T-helper 1 cell (primary cell): ENCODE data around the gene YY1AP1.
A peak's percentile ranks its signal among the peaks of the same experiment; 100 is the strongest.
"Not testable (repeated sequence)": the region's sequence is repeated elsewhere in the genome, so short reads cannot be mapped to it uniquely, and the experiment has no call there.

Experiments used
- DNase-seq, 5 donors: peaks; one replicate each; pipeline ENCODE4 v3.0.0-alpha.2; 2012 to 2020

Gene YY1AP1

GRCh38 chr1:155643230-155643629 lies 45.3 kb downstream of the YY1AP1 start:
- DNase-seq, result no peak

DNA sequence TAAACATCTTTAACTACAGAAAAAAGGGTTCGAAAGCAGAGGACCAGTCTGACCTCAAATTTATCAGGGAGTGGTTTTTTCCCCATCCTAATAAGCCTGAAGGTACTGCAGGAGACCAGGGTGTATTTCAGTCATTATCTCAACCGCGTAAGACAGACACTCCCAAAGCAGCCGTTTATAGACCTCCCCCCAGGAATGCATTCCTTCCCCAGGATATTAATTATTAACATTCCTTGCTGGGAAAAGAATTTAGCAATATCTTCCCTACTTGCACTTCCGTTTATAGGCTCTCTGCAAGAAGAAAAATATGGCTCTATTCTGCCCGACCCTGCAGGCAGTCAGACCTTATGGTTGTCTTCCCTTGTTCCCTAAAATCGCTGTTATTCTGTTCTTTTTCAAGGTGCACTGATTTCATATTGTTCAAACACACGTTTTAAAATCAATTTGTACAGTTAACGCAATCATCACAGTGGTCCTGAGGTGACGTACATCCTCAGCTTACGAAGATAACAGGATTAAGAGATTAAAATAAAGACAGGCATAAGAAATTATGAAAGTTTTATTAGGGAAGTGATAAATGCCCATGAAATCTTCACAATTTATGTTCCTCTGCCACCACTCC lies 45.9 kb downstream of the YY1AP1 start:
- DNase-seq, result not testable (repeated sequence)

- no peak for DNase-seq
These were observed 48.2 kb downstream of the YY1AP1 start for GRCh38 chr1:155640367-155640766.

- DNase-seq, result no peak
These were observed 52.0 kb downstream of the YY1AP1 start for GRCh38 chr1:155636397-155637153.

DNA sequence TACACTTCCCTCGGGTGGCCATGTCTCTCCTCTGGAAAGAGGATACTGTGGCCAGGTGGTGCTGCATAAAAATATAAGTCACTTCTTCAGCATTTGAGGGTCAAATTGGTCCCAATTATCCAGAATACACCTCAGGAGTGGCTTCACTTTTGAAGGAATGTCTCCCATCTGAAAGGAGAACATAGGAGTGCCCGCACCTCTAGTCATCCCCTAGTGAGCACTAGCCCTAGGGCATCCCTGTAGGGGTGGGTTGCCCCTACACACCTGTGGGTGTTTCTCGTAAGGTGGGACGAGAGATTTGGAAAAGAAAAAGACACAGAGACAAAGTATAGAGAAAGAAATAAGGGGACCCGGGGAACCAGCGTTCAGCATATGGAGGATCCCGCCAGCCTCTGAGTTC lies 62.1 kb downstream of the YY1AP1 start:
- not testable (repeated sequence) for DNase-seq

DNA sequence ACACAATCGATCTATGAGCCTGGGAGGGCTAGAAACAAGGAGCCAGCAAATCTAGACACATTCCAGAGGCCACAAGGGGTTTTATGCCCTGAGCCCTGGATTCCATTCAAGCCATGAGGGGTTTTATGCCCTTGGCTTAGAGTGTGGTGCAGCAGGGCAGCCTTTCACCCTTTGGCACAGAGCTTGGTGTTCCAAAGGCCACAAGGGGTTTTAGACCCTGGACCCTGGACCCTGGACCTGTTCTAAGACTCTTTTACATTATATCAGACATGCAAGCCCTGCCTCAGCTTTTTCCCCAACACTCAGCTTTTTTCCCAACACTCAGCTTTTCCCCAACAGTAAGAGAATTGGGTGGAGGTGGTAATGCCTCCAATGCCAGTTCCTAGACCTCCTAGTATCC lies 65.2 kb downstream of the YY1AP1 start:
- DNase-seq, result no peak

DNA sequence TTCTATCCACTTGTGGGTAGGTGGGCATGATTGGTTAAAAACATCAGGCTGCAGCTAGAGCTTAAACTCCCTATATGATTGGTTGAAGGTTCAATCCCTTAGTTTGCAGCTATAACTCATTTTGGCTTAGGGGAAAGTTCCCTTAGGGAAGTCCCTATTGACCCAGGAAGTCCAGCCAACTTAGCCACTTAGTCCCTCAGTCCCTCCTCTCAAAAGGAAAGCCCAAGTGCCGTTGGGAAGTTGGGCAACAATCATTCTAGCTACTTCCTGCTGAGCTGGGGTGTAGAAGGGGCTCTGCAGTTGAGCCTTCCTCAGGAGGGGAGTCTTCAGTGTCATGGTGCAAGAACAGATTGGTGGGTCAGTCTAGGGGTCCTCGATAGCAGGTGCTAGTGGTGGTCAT lies 66.4 kb downstream of the YY1AP1 start:
- no peak for DNase-seq

GRCh38 chr1:155613226-155613625 lies 75.3 kb downstream of the YY1AP1 start:
- DNase-seq, result not testable (repeated sequence)

DNA sequence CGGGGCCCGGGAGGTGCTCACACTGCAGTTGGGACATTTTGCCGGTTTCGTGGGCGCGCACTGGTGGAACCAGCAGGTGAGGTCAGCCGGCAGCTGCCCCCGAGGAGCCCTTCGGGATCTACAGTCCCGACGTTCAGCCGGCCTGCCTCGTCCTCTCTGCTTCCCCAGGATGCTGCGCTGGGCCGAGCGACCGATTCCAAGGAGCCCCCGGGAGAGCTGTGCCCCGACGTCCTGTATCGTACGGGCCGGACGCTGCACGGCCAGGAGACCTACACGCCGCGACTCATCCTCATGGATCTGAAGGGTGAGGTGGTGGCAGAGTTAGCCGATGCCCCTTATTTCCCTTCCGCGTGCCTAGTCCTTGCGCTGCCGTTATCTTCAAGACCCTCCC lies 78.3 kb downstream of the YY1AP1 start:
- DNase-seq, result not testable (repeated sequence)

GRCh38 chr1:155609515-155610256 lies 78.9 kb downstream of the YY1AP1 start, which contains the start of gene MSTO1:
Gene MSTO1 (plus strand): TSS chr1:155610218. CDS start chr1:155610249, 31 bp downstream.
- peak; percentile 81 to 96 (median 91) for DNase-seq
